SK-N-SH (cell line): ENCODE measurements around the gene CPLX1.
"Not testable (repeated sequence)": the region's sequence is repeated elsewhere in the genome, so short reads cannot be mapped to it uniquely, and the experiment has no call there.

Experiments
- CHD2 ChIP-seq: fragments of 150-350 bp; IDR thresholded peaks from 2 replicates; pipeline ENCODE4 v1.6.1; 2018; ENCODE audit warnings: low read length; ENCODE audit not compliant: partially characterized antibody
- CTCF ChIP-seq: fragments of 200-600 bp; sonication (generic); IDR thresholded peaks from 2 replicates; pipeline ENCODE4 v1.6.1; 2017; ENCODE audit warnings: antibody characterized with exemption, mild to moderate bottlenecking, moderate library complexity
- EP300 ChIP-seq, 2 experiments: IDR thresholded peaks; 2 replicates each; pipeline versions ENCODE4 v1.4.0 to v1.6.1; 2012; ENCODE audit warnings: borderline replicate concordance in 1 of 2, low read depth in 1 of 2, low read length in 1 of 2
- FOXM1 ChIP-seq: IDR thresholded peaks from 2 replicates; pipeline ENCODE4 v1.4.0; 2012; ENCODE audit warnings: low read depth, mild to moderate bottlenecking
- POLR2AphosphoS5 ChIP-seq: IDR thresholded peaks from 2 replicates; pipeline ENCODE4 v1.6.1; 2012; ENCODE audit warnings: low read depth, low read length

DNA sequence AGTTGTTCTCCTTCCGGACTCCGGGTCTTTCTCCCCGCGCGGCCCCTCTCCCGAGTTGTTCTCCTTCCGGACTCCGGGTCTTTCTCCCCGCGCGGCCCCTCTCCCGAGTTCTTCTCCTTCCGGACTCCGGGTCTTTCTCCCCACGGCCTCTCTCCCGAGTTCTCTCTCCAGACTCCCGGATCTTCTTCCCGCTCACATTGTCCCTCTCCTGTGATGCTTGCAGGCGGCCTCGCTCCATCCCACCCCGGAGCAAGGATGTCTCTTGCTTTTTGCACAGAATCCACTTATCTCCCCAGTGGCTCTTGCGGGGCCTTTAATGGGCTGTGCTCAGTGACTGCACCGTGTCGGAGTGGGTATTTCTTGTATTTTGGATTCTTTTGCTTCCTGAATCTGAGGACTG, 66.1 kb downstream of the CPLX1 start:
- not testable (repeated sequence) for TF ChIP-seq CHD2; POLR2AphosphoS5; CTCF; EP300 (IDR thresholded peaks at IDR 0.05; ENCODE audit: borderline replicate concordance in 1 of 2, low read depth in 1 of 2, low read length in 1 of 2); FOXM1
